GM12878 (cell line): ENCODE measurements around the gene TET3.

ENCODE experiments used
- CTCF ChIP-seq, 3 experiments: IDR thresholded peaks in 2 of 3; conservative IDR thresholded peaks in 1 of 3; 2 replicates each; pipeline ENCODE4 v1.5.1; 2011; ENCODE audit warnings: low read depth in 3 of 3, low read length in 3 of 3, mild to moderate bottlenecking in 3 of 3, control low read depth in 2 of 3, moderate library complexity in 2 of 3, inconsistent platforms in 1 of 3, mixed read lengths in 1 of 3; ENCODE audit not compliant: control insufficient read depth in 2 of 3, insufficient read depth in 1 of 3; ENCODE audit errors: extremely low read depth in 1 of 3
- JUNB ChIP-seq: IDR thresholded peaks from 2 replicates; pipeline ENCODE4 v1.6.1; 2016; ENCODE audit warnings: antibody characterized with exemption, mild to moderate bottlenecking
- JUND ChIP-seq: IDR thresholded peaks from 2 replicates; pipeline ENCODE4 v1.6.1; 2012; ENCODE audit warnings: low read depth, mild to moderate bottlenecking, low read length, improper control_type of control experiment, moderate library complexity
- KDM1A ChIP-seq: fragments of 200-600 bp; sonication (generic); IDR thresholded peaks from 2 replicates; pipeline ENCODE4 v1.6.1; 2016; ENCODE audit warnings: borderline replicate concordance
- MXI1 ChIP-seq: fragments of 150-350 bp; IDR thresholded peaks from 2 replicates; pipeline ENCODE4 v1.6.1; 2011; ENCODE audit warnings: low read depth, mild to moderate bottlenecking, inconsistent platforms, low read length, improper control_type of control experiment
- MYC ChIP-seq: IDR thresholded peaks from 2 replicates; pipeline ENCODE4 v1.6.1; 2011; ENCODE audit warnings: mild to moderate bottlenecking, low read length, moderate library complexity, inconsistent platforms; ENCODE audit not compliant: insufficient read depth, insufficient replicate concordance, insufficient read length, severe bottlenecking
- POLR2A ChIP-seq: IDR thresholded peaks from 2 replicates; pipeline ENCODE4 v1.6.1; 2011; ENCODE audit warnings: low read depth, mild to moderate bottlenecking, low read length
- SIX5 ChIP-seq: IDR thresholded peaks from 2 replicates; pipeline ENCODE4 v1.6.1; 2011; ENCODE audit warnings: mild to moderate bottlenecking, low read depth, low read length, moderate library complexity; ENCODE audit not compliant: severe bottlenecking
- ZNF24 ChIP-seq: fragments of 450-650 bp; IDR thresholded peaks from 2 replicates; pipeline ENCODE4 v1.6.1; 2017; ENCODE audit warnings: antibody characterized with exemption, mild to moderate bottlenecking

DNA sequence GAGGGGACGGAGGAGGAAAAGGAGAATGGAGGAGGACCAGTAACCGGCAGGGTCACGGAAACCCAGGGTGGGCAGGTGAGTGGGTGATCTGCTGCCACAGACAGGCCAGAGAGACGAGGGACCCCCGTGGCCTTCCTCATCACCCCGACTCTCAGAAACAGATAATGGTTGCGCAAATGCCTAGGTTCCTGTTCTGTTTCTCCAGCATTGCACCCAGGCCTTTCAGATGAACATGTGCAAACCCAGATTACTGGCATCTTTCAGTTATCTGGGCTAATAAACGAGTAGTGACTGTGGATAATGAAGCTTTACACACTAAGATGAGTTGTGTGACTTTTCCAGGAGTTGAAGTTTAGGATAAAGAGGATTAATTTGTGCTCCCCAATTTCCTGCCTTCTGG lies 46.5 kb downstream of the TET3 start:
- TF ChIP-seq MYC: no peak
- no peak for TF ChIP-seq POLR2A
- no peak for TF ChIP-seq JUND
- TF ChIP-seq MXI1: no peak
- no peak for TF ChIP-seq SIX5
- TF ChIP-seq CTCF (IDR thresholded peaks at IDR 0.05 in 2 of 3, conservative IDR thresholded peaks at IDR 0.05 in 1 of 3; ENCODE audit: control insufficient read depth in 2 of 3, extremely low read depth in 1 of 3, insufficient read depth in 1 of 3, low read depth in 3 of 3, low read length in 3 of 3): no peak
- TF ChIP-seq ZNF24: no peak
- TF ChIP-seq JUNB: no peak
- no peak for TF ChIP-seq KDM1A
